ENCODE measurements around the gene SPPL2C. TPM values are rescaled to one million over a fixed set of nuclear protein-coding genes. Genes with fewer than 3 reads are reported as not detected.

SPPL2C gene
- total RNA-seq, 1 donor from 2014 or later: not detected

DNA sequence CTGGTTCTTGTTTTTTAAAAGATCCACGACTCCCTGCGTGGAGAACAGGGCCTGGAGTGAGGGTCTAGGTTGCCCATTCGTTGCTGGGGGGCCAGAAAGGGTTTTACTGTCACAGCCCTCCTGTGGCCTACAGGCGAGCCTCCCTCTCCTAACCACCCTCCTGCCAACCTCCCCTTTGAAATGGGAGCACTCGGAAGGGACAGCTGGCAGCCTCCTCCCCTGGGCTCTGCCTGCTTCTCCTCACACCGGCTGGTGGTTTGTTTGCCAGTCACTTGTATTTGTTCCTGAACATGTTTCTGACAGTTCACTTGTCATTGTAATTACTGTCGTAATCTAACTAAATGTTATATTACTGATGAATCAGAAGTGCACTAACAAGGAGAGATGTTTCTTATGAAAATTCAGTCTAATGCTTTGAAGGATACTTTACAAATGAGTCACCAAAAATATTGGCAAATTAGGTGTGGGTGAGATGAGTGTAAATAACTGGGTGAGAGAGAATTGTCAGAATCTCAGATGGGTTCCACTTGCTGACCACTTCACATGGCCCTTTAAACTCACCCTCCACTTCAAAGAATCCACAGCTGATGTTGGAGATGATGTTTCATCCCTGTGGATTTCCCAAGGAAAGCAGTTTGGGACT lies 2.7 kb upstream of the SPPL2C start:
- DNase-seq (ENCODE audit: low read depth): no peak
- TF ChIP-seq, protein P1, sequence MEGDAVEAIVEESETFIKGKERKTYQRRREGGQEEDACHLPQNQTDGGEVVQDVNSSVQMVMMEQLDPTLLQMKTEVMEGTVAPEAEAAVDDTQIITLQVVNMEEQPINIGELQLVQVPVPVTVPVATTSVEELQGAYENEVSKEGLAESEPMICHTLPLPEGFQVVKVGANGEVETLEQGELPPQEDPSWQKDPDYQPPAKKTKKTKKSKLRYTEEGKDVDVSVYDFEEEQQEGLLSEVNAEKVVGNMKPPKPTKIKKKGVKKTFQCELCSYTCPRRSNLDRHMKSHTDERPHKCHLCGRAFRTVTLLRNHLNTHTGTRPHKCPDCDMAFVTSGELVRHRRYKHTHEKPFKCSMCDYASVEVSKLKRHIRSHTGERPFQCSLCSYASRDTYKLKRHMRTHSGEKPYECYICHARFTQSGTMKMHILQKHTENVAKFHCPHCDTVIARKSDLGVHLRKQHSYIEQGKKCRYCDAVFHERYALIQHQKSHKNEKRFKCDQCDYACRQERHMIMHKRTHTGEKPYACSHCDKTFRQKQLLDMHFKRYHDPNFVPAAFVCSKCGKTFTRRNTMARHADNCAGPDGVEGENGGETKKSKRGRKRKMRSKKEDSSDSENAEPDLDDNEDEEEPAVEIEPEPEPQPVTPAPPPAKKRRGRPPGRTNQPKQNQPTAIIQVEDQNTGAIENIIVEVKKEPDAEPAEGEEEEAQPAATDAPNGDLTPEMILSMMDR (conservative IDR thresholded peaks at IDR 0.05; ENCODE audit: low read depth, low read length): no peak
- no peak overlapping the region for H3K4me3 ChIP-seq (ENCODE audit: low read depth, low read length)

DNA sequence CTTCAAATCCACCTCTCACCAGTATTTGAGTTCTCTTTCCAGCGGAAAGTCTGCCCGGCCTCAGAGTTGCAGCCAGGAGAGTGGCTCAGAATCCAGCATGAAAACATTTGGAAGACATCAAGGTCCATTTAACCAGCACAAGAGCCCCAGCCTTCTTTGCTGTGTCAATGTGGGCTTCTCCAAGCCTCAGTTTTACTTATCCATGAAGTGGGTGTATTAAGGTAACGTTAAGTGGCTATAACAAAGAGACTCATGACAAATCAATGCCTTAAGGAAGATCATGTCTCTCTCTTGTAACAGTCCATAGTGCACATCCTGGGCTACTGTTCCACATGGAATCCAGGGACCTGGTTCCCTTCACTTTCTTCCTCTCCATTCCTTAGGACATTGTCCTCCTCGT lies 959 bp upstream of the SPPL2C start:
- H3K4me3 ChIP-seq (ENCODE audit: low read depth, low read length): no peak overlapping the region
- DNase-seq (ENCODE audit: low read depth): no peak
- TF ChIP-seq, protein P1 (conservative IDR thresholded peaks at IDR 0.05; ENCODE audit: low read depth, low read length): no peak

DNA sequence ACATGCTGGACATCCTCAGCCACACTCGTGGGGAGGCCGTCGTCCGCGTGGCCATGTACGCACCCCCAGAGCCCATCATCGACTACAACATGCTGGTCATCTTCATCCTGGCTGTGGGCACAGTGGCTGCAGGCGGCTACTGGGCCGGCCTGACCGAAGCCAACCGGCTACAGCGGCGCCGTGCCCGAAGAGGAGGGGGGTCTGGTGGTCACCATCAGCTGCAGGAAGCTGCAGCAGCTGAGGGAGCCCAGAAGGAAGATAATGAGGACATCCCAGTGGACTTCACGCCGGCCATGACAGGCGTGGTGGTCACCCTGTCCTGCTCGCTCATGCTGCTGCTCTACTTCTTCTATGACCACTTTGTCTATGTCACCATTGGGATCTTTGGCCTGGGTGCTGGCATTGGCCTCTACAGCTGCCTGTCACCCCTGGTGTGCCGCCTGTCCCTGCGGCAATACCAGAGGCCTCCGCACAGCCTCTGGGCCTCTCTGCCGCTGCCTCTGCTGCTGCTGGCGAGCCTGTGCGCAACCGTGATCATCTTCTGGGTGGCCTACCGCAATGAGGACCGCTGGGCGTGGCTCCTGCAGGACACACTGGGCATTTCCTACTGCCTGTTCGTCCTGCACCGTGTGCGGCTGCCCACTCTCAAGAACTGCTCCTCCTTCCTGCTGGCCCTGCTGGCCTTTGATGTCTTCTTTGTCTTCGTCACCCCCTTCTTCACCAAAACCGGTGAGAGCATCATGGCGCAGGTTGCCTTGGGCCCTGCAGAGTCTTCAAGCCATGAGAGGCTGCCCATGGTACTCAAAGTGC lies 900 bp downstream of the SPPL2C start:
- TF ChIP-seq, protein P1 (conservative IDR thresholded peaks at IDR 0.05; ENCODE audit: low read depth, low read length): no peak
- no peak for DNase-seq (ENCODE audit: low read depth)
- no peak overlapping the region for H3K4me3 ChIP-seq (ENCODE audit: low read depth, low read length)

DNA sequence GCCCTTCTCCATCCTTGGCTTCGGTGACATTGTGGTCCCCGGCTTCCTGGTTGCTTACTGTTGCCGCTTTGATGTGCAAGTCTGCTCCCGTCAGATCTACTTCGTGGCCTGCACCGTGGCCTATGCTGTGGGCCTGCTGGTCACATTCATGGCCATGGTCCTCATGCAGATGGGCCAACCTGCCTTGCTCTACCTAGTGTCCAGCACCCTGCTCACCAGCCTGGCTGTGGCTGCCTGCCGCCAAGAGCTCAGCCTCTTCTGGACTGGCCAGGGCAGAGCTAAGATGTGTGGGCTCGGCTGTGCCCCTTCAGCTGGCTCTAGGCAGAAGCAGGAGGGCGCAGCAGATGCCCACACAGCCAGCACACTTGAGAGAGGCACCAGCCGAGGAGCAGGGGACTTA lies 1.5 kb downstream of the SPPL2C start:
- no peak overlapping the region for H3K4me3 ChIP-seq (ENCODE audit: low read depth, low read length)
- TF ChIP-seq, protein P1 (conservative IDR thresholded peaks at IDR 0.05; ENCODE audit: low read depth, low read length): no peak
- no peak for DNase-seq (ENCODE audit: low read depth)

DNA sequence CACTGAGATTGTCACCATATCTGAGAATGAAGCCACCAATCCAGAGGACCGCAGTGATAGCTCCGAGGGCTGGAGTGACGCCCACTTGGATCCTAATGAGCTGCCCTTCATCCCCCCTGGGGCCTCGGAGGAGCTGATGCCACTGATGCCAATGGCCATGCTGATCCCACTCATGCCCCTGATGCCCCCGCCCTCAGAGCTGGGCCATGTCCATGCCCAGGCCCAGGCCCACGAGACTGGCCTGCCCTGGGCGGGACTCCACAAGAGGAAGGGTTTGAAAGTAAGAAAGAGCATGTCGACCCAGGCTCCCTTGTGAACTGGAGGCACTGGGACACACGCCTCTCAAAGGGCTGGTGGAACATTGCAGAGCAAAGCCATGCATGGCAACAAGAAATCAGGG lies 2.0 kb downstream of the SPPL2C start:
- TF ChIP-seq, protein P1 (conservative IDR thresholded peaks at IDR 0.05; ENCODE audit: low read depth, low read length): no peak
- DNase-seq (ENCODE audit: low read depth): no peak
- H3K4me3 ChIP-seq (ENCODE audit: low read depth, low read length): no peak overlapping the region

DNA sequence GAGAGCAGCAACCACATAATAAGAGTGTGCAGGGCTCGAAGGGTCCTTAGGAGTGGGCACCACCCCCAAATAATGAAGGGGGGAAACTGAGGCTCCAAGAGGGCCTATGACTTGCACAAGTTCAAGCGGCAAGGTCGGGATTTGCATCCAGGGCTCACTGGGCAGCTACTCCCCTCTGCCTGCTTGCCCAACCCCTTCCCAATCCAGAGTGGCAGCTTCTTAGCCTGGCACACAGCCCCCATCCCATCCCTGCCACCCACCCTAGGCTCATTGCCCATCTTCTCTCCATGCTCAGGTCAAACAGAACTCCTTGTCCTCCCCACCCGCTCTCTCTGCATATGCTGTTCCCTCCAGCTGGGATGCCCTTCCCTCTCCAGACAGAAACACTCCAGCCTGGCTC lies 2.4 kb downstream of the SPPL2C start:
- DNase-seq (ENCODE audit: low read depth): no peak
- TF ChIP-seq, protein P1 (conservative IDR thresholded peaks at IDR 0.05; ENCODE audit: low read depth, low read length): no peak
- H3K4me3 ChIP-seq (ENCODE audit: low read depth, low read length): no peak overlapping the region

Measured in epithelial cell of proximal tubule (primary cell).